TTC549 (cell line): ENCODE results near the gene MUCL3.
"Not testable (repeated sequence)": the region's sequence is repeated elsewhere in the genome, so short reads cannot be mapped to it uniquely, and the experiment has no call there.

ENCODE experiments used
- FAIRE-seq: peaks from 2 replicates; lab custom pipeline; 2012; peaks lifted over from hg19 to GRCh38; lab: Jason Lieb, UNC

MUCL3 gene

DNA sequence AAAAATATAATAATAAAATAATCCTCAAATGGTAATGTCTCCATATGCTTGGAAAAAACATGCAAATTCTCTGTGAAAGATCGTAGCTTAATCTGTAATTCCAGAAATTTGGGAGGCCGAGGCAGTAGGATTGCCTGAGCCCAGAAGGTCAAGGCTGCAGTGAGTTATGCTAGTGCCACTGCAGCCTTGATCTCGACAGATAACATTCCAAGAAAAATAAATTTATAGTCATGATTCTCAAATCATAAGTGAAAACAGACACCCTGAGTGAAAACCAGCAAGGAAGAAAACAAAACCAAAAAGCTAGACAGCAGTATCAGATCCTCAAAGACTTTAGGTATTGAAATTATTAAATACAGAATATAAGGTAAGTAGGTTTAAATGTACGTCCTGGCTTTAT, 38.9 kb downstream of the MUCL3 start:
- no peak for FAIRE-seq

DNA sequence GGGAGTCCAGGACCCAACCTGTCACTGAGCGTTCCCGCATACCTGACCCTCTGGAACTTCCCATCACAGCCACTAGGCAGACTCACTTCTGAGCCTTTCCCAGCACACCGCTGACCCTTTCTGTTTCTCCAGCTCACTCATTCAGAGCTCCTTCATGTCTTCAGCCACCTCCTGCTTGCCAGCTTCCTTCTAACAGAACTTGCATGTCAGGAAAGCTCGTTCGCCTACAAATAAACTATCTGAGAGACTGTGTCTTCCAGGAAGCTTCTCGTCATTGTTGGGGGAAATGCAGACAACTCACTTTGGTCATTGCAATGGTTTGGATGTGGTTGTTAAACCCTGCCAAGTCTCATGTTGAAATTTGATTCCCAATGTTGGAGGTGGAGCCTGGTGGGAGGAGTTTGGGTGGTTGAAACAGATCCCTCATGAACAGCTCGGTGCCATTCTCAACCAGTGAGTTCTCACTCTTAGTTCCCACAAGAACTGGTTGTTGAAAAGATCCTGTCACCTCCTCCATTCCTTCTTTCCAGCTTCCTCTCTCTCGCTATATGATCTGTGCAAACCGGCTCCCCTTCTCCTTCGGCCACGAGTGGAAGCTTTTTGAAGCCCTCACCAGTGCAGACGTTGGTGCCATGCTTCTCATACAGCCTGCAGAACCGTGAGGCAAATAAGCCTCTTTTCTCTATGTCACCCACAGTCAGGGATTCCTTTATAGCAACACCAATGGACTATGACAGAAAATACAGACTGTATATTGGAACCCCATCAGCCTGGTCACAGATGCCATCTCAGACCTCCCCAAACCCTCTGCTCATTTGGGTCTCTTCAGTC, 41.4 kb downstream of the MUCL3 start:
- FAIRE-seq = no peak

DNA sequence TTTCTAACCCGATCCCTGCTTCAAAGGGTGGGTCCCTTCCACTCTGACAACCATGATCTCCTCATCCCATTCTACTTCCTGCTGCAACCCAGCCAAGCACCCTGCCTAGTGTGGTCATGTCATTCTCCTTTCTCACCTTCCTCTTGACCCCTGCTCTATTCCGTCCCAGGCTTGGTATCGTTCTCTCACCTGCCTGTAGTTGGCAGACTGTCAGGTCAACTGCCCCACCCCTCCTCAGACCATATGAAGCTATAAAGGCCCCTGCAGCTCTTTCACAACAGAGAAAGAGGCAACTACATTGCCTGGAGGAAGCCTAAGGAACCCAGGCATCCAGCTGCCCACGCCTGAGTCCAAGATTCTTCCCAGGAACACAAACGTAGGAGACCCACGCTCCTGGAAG, 42.7 kb downstream of the MUCL3 start, which contains the start of gene MUC21:
TSS of gene MUC21 (plus strand) at position 280 of the 400 bp plus-strand sequence. CDS start 241 bp downstream, outside the sequence.
- FAIRE-seq = no peak

DNA sequence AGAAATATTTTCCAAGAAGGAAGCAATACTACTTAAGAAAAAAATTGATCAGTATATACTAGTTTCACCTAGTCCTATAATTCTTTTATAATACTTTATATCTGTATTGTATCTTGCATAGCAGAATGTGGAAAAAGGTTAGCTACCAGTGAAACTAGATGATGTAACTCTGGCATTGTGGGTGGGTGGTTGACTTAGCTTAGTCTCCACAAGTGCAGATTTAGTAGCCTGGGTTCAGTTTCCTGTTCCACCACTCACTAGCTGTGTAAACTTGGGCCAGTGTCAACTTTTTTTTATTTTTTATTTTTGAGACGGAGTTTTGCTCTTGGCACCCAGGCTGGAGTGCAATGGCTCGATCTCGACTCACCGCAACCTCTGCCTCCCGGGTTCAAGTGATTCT, 44.7 kb downstream of the MUCL3 start:
- FAIRE-seq = no peak

DNA sequence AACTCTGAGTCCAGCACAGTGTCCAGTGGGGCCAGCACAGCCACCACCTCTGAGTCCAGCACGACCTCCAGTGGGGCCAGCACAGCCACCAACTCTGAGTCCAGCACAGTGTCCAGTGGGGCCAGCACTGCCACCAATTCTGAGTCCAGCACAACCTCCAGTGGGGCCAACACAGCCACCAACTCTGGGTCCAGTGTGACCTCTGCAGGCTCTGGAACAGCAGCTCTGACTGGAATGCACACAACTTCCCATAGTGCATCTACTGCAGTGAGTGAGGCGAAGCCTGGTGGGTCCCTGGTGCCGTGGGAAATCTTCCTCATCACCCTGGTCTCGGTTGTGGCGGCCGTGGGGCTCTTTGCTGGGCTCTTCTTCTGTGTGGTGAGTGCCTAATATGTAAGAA, 46.5 kb downstream of the MUCL3 start:
- no peak for FAIRE-seq

DNA sequence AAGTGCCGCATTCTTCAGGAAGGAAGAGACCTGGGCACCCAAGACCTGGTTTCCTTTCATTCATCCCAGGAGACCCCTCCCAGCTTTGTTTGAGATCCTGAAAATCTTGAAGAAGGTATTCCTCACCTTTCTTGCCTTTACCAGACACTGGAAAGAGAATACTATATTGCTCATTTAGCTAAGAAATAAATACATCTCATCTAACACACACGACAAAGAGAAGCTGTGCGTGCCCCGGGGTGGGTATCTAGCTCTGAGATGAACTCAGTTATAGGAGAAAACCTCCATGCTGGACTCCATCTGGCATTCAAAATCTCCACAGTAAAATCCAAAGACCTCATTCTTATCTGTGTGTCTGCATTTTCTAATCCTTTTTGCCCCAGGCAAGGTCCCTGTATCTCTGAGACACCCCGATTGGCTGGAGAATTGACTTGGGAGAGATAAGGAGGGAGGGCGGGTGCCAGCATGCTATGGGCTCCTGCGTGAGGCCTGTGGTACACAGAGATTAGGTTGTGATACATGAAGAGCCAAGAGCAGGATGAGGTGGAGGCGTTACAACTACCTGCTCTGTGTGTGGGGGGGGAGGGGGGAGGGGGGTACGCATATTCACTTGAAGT, 47.5 kb downstream of the MUCL3 start:
- FAIRE-seq = no peak

DNA sequence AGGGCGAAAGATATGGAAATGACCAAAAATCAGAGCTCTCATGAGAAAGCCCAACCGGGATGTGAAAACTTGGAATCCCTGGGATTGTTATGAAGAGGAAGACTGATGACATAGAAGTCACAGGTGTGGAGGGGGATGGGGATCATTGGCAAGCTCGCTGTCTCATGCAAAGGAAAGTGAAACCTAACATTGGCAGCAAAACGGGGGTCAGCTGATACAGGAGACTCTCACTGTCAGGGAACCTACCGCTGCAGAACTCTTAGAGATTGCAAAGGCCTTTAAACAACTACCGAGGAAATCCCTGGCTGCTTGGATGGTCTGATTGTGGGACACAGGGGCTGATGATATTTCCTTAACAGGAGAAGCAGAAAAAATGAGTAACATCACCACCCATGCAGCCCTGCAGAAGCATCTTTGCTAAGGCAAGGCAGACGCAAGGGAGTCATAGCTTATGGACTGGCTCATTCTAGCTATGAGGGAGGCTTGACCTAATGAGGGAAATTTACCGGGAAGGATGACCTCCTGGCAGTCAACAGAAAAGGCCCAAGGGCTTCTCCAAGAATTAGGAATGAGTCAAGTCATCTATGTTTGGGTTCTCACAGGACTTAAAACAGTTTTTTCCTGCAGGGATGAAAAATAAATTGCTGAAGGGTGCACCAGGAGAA, 49.8 kb downstream of the MUCL3 start:
- no peak for FAIRE-seq

DNA sequence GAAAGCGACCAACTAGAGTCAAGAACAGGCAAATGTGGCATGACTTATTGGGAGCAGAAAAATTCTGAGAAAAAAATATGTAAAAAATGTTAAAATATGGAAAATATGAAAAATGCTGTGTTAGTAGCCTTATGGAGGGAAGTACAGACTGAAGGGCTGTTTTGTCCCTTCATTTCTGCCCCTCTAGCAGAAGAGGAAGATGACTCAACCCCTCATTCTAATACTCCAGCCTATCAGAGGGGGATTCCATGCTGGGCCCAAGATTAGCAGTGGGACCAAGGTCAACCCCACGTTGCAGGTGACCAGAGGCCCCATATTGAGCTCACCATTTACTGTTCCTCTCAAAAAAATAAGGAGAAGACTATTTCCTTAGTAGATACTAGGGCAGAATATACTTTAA, 51.1 kb downstream of the MUCL3 start:
- no peak for FAIRE-seq

DNA sequence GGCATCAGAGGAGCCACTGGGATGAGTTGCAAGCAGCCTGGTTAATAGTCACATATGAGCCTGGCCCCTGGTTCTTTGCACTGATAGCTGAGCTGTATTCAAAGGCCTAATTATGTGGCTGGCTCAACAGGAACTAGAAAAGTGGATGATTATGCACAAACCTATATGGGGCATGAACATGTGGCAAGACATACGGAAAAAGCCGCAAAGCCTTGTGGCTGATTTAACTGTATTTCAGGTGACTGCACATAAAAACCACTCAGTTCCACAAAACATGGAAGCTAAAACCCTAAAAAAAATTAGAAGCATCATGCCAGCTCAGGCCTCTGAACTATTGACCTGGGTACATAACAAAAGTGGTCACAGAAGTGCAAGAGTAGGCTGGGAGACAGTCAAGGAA, 56.5 kb downstream of the MUCL3 start:
- no peak for FAIRE-seq

DNA sequence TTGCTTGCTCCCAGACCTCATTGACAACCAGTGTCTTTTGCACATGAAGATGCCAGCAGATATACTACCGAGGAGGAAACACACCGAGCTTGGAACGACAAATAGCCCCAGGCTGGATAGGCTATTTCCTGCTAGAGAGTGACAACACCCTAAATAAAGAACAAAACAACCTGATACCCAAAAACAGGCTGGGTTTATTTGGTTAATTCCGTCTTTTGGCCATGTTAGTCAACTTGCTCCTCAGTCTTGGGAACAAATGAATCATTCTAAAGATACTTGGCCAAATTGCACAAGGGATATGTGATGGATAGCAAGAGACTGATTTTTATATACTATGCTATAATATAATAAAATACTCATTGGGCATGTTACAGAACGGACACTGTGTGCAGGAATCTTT, 58.0 kb downstream of the MUCL3 start:
- FAIRE-seq = no peak

DNA sequence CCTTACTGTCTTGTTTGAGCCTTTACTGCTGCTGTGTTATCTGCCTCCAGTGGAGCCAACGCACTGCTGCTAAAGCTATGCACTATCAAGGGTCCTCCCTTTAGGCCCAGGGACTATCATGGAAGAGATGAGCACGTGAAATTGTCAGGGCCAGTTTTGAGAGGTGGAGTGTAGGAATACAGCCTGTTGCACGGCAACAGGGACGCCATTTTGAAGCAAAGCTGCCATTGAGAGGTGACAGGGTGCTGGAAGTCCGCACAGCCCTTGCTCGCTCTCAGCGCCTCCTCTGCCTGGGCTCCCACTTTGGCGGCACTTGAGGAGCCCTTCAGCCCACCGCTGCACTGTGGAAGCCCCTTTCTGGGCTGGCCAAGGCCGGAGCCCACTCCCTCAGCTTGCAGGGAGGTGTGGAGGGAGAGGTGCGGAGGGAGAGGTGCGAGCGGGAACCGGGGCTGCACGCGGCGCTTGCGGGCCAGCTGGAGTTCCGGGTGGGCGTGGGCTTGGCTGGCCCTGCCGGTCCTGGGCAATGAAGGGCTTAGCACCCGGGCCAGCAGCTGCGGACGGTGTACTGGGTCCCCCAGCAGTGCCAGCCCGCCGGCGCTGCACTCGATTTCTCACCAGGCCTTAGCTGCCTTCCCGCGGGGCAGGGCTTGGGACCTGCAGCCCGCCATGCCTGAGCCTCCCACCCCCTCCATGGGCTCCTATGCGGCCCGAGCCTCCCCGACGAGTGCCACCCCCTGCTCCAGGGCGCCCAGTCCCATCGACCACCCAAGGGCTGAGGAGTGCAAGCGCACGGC, 59.5 kb downstream of the MUCL3 start:
- FAIRE-seq = not testable (repeated sequence)

DNA sequence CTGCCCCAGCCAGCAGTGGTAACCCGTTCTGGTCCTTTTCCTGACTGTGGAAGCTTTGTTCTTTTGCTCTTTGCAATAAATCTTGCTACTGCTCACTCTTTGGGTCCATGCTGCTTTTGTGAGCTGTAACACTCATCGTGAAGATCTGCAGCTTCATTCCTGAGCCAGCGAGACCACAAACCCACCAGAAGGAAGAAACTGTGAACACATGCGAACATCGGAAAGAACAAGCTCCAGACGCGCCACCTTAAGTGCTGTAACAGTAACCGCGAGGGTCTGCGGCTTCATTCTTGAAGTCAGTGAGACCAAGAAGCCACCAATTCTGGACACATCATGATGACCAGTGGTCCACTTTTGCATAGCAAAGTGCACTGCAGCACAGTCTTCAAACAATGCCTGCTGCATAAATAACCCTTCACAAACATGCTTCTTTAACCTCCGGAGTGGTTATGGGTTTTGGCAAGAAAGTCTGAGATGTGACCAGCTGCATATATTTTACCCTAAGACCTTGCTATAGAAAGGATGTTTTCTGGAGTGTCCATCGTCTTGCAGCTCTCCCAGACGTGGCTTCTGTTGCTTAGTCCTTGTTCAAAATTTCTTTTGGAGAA, 60.6 kb downstream of the MUCL3 start:
- FAIRE-seq = no peak

DNA sequence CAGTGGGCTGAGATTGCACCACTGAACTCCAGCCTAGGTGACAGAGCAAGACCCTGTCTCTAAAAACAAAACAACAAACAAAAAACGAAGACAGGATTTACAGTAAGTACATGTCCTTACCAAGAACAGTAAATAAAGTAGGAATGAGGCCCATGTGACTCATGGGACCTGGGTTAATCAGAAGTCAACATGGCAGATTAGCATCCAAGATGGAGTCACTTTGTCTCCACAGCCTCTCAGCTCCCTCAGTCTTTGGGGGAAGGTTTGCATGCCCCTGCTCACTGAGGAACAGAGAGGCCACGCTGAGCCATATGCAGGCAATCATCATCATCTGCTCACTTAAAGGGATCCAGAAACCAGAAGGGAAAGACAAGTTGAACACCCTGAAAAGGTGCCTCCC, 61.7 kb downstream of the MUCL3 start:
- FAIRE-seq = no peak
